Stimulated activated CD4-positive, alpha-beta T cell treated with anti-CD3 and anti-CD28 coated beads, Interleukin-2, amount 100 ng/mL, for 48 hours (primary cell): ENCODE measurements around the gene GLI2.

Experiments used
- DNase-seq, 2 donors: peaks; one replicate each; pipeline ENCODE4 v3.0.0-alpha.2; 2020

Gene GLI2

DNA sequence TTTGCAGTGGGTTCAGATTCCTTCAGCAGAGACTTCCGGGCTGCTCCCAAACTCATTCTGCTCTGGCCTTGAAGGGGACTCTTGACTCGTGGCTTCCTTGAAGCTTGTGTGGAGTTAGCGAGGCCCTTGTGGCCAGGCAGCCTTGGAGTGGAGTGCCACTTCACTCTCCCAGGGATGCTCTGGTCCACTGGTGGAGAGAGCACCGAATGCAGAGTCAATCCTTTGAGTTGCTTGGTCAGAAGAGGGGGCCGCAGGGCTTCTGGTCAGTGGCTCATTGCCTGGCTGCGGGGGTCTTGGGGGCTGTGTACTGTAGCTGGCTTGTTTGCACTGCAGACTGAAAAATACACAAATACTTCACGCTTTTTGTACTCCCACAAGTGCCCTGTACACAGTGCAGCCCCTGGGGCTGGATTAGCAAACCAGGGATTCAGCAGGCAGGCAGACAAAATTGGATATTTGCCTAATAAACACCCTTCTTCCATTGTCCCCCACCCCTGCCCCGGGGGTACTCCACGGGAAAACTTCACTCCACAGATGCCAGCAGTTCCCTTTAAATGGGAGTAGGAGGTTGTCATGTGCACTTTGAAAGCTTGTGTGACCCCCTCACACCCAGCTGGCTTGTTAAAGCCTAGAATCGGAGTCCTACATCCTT is 3.2 kb downstream of the GLI2 start:
- DNase-seq: no peak

DNA sequence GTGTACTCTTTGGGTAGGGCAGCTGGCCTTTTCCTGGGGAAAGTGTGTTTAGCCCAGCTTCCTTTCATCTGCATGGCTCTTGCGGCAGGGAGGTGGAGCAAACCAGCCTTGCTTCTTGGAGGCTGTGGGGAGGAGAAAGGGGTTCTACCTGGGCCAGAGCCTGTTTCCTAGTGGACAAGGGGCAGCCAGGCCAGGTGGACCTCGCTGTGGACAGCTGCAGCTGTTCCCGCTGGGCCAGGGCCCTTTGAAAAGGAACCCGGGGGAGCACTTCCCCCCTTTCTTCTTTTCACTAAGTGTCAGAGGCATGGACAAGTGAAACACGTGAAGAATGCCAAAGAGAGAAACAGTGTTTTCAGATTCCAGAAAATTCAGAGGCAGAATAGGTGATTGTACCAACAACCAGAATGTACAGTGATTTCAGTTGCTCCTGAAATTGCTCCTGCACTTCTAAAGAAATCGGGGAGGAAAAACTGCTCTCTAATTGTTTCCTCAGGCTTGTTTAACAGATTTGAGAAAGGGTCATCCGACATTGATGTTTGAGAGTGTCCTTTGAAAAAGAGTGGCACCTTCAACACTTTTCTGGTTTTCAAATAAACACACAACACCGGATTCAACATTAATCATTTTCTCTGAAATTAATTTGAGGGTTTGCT is 3.9 kb downstream of the GLI2 start:
- DNase-seq: no peak

DNA sequence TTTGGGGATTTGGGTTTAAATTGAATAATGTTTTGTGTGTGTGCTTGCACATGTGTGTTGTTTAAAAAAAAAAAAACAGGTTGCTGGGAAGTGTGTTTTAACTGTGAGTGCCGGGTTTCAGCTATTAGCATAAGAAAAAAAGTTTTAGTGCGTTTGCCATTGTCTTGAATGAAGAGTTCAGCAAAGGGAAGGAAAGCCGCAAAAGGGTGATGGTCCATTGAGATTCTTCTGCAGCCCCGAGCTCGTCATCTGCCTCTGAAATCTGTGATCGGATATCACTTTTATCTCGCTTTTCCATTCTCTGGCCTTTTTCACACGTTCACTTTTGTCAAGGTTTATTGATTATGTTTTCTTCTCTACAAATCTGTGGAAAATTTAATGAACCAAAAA is 4.7 kb downstream of the GLI2 start:
- no peak for DNase-seq

DNA sequence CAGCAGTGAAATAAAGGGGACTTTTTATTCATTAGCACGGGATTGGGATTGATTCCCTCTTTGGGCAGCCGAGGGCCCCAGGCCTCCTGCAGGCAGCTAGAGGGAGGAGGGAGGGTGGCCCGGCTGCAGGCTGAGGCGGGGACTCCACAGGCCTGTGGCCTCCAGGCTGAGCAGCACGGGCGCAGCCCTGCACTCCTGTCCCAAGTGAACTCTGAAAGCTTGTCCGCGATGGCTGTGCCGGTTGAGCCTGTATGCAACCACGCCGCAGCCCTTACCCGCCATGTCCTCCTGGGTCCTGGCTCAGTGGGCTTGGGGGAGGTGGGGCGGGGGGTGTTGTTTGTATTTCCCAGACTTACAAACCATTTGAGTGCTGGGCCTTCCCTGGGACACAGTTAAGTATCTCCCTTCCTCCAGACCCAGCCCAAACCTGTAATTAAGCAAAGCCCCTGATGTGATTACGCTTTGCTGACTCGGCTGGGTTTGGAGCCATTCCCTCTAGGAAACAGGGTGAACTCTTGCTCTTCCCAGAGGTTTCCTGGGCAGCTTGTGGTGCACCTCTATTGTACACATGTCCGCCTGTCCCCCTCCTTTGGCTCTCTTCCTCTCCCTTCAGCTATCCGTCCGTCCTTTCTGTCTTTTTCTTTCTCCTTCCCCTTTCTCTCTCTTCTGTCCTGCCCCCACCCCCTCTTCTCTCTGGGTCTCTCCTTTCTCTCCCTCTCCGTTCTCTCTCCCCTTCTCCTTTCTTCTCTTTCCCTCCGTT is 5.3 kb downstream of the GLI2 start:
- no peak for DNase-seq

DNA sequence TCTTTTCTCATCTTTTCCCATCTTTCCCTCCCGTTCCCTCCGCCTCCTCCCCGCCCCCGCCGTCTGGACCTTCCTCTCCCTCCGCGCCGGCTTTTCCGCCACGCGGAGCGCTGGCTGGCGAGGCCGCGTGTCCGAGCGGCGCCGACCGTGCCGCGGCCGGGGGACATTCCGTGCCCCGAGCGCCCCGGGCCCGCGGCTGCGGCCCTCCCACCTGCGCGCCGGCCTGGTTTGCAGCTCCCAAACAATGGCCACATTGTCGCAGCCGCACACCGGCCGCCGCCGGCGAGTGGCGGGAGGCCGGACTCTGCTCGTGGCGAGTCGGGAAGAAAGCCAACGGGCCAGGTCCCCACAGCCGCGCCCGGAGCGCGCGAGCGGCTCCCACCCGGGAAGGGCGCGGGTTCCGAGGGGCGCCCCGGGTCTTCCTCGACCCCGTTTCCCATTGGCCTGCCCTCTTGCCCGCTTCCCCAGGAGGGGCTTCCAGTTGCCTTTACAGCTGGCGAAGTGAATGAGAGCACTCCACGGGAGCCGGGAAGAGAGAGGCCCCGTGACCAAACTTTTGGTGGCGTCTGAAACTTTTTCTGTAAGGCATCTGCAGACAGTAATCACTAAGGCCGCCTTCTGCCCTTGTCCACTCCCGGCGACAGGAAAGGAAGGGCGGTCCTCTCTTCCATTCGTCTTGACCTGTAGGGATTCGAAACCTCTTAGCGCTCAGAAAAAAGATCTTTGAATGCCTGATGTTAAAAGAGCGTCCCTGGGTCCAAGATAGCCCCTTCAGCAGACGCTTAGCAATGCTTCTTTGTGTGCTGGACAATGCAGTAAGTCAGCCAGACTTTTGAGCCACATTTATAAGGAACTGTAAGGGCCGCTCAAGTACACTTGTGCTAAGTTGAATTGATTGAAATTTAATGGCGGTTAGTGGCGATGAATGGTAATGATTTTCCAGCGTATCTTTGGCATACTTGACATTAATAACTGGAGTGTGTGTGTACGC is 6.2 kb downstream of the GLI2 start:
- no peak for DNase-seq

DNA sequence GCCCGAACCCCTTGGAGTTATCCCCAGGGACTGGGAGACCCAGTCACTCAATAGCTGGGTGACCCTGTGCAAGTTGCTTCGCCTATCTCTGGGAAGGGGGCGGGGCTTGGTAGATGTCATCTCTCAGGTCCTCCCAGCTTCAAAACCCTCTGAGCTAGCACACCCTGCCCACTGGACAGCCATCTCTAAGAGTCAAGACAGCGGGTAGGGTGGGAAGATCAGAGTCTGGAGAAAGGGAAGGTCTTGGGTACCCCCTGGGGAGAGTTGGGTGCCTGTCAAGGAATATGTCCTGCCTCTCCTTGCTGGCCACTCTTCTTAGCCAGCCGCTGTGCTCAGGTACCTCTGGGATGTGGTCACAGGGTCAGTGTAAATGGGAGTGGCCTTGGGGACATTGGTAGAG is 8.0 kb downstream of the GLI2 start:
- no peak for DNase-seq

DNA sequence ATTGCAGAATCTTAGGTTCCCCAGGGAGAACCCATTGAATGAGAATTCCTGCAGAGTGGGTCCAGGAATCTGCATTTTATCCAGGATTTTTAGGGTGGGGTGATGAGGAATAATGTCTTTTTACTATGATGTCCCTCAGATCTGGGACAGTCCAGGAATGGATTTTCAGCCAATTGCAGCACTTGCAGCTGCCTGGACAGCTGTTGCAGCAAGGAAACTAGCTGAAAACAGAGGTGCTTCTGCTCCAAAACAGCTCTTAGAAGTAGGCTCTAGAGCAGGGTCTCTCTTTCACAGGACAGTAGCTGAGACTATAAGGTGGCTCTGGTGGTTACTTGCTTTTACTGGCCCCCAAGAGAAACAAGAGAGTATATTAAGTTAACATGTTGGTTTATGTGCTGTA is 9.1 kb downstream of the GLI2 start:
- no peak for DNase-seq

DNA sequence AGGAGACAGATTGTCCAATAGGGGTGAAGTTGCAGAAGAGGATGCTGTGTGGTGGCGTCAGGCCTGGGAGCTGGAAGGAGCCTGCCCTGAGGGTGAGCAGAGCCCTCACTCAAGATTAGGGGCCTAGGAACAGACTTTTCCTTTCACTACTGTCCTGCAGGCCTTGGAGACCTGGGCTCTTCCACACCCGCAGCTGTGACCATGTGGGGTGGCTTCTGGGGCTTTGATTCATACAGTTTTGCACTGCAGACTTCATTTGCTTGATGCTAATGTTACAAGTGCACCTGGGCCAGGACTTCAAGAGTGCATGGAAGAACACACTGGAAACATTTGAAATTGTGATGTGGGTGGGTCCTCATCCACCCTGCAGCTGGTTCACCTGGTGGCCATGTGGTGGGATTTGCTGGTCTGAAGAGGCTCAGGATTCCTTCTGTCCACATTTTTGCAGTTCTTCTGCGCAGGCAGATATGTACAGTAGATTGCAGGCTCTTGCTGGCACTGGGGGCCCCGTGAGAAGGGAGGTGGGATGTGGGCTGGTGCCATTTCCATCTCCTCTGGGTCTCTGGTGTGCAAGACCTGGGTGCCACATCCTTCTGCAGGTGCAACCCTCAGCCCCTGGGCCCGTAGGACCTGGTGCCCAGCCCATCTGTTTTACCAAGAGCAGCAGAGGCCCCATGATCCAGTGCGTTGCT is 9.9 kb downstream of the GLI2 start:
- DNase-seq: no peak

DNA sequence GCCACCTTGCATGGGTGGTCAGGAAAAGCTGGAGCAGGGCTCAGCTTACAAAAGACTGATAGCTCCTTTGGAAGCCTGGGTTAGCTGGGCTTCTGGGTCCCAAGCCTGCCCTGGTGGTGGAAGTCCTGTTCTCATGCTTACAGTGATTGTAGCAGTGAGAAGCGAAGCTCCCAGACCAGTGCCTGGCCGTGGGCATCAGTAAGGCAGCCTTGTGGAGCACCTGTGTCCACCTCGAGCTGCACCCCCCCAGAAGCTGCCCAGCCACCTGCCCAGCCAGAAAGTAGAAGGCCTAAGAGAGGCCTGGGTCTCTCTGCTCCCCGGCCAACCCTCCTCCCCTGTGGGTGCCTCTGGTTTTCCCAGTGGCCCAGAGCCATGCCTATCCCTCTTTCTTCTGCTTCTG is 10.5 kb downstream of the GLI2 start:
- no peak for DNase-seq

DNA sequence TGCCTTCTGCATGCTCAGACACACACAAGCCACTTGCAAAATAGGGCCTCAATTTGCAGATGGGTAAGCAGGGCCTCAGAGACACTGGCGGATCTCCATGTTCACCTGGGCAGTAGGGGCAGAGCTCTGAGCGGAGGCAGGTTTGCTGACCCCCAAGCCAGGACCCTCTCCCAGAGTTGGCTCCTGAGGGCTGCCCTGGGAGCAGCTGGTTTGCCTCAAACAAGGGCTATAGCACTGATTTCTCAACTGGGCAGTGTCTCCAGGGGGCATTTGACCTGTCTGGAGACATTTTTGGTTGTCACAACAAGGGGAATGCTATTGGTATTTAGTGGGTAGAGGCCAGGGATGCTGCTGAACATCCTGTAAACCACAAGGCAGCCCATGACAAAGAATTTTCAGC is 11.6 kb downstream of the GLI2 start:
- DNase-seq: no peak

DNA sequence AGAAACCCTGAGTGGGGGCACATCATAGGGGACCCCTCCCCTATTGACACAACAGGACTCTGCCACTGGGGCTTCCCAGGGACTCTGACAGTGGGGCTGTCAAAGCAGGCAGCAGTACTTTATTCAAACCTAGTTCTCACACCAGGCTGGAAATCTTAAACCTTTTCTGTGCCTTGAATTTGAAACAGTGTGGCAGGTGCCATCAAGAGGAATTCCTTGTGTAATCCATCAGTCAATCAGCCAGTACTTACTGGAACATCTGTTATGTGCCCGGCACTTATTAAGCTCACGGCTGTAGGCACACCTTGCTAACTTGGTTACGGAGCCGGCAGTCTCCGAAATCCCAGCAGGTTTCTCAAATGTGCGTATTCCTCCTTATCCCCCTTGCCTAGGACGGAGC is 12.0 kb downstream of the GLI2 start:
- DNase-seq: no peak

DNA sequence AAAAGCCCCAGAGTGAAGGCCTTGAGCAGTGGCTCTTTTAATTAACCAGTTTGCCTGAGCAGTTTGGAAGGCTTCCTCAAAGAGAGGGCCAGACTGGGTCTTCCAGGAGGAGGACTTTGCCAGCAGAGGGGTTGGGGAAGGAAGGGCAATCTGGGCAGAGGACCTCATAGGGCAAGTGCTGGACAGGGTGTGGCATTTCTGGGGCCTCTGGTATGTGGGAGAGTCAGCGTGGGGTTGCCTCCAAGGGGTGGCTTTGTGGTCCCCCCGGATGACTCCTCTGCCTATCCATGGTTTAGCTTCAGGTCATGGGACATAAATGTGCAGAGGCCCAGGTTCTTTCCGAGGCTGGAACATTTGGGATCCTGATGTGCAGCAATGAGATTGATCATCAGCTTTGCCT is 12.6 kb downstream of the GLI2 start:
- DNase-seq: no peak

DNA sequence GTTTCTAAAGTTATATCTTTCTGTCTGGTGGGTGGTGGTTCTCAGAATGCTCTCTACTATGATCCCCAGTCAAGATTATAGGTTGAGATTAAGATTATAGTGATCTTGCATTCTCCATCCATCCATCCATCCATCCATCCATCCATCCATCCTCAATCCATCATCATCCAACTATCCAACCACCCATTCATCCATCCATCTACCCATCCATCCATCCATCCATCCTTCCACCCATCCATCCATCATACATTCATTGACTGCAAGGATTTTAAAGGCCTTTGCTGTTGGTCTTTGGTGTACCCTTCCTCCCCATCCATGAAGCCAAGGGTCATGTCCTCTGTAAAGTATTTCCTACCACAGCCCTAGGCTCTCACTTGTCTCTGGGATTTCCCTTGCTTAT is 13.1 kb downstream of the GLI2 start:
- DNase-seq: no peak

DNA sequence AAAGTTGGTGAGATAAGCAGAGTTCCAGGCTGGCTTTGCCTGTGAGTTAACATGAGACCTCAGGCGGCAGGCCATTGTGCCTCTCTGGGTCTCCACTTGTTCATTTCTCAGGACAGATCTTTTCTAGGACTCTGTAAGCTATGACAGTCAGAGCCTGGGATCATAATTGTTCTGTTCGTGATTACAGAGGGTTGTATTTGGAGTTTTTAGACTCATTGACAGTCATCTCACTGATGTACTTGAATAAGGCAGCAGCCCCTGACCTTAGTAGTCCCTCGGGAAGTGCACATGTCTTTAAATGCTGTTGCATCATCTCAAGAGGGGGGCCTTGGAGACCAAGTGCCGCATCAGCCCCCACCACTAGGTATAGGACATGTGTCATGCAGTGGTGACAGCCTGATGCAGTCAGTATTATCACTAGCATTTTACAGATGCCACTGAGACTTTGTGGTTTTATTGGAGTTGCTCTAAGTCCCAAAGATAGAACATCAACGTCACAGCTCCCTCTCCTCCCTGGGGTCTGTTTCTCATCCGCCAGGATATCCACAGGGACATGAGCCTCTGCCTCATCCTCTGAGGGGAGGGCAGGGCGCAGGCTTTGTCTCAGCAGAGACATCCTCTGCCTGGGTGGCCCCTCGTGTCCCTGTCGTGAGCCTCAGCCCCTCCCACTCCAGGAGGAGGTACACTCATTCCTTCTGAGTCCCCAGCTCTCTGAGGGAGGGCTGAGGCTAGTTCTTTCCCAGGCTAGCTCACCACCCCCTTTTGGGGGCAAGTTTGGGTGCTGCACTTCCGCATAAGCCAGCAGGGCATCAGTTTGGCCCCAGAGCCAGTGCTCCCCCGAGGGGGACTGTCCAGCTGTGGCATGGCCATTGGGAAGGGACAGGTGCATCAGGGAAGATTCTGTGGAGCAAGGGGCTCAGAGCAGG is 14.1 kb downstream of the GLI2 start:
- DNase-seq: no peak

DNA sequence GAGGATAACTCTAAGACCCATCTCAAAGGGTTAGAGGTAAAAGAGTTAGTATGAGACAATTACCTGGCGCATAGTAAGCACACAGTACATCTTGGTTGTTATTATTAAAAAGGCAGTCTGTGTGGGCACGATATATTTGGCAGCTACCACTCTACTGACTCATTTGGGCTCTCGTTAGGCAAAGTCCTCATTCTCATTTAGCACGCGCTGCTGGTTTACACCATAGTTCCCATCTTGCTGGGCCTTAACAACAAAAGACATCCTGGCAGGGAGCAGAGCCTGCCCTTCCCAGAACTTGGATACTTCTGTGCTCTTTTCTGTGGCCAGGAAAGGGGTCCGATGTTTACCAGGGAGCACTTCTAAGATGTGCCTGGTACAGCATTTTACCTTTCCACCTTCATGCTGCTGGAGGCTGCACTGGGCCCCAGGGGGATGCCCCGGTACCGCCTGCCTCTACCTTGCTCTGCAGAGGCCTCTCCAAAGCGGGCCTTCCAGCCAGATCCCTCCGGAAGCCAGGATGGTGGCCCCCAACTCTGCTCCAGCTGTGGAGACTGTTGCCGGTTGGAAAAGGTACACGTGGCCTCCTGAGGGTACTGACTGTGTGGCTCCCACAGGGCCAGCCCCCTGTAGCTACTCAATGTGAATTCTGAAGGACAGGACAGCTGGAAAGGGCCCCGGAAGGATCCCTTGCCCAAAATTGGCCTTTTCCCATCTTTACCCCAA is 15.0 kb downstream of the GLI2 start:
- DNase-seq: no peak

DNA sequence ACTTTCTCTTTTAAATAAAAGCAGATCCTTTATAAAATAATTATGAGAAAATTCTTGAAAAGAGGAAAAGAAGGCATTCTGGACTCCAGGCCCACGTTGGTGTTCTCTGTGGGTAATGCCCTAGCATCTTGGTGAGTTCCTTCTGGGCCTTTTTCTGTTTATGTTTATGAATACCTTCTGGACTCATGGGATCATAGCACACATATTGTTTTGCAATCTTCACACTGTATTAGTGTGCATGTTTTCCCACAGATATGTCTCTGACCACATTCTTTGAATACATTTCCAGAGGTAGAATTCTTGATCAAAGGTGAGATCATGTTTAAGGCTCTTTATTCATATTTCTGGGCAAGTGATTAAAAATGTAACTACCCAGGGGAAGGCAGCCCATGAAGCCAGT is 15.9 kb downstream of the GLI2 start:
- DNase-seq: no peak

DNA sequence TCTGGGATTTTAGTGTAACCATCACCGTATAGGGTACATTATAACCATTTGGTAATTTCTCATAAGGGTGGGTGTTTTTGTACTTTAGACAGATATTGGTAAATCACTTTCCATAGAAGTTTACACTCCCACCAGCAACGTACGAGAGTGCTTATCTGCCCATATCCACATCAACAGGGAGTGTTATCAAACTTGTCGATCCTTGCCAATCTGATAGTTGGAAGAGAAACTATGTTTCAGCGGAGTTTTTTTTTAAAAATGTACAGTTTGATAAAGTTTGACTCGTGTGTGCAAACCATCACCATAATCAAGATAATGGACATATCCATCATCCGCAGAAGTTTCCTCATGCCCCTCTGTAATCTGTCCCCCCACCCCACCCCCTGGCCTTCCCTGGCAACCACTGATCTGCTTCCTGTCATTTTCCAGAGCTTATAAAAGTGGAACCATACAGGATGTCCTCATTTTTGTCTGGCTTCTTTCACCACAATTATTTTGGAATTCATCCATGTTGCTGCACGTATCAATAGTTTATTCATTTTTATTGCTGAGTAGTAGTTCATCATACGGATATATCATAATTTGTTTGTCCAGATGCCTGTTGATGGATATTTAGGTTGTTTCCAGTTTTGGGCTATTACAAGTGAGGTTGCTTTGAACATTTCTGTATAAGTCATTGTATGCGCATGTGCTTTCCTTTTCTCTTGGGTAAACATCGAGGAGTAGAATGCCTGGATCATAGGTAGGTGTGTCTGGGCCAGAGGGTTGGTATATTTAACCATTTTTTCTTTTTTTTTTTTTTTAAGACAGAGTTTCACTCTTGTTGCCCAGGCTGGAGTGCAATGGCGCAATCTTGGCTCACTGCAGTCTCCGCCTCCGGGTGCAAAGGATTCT is 18.6 kb downstream of the GLI2 start:
- DNase-seq: no peak

DNA sequence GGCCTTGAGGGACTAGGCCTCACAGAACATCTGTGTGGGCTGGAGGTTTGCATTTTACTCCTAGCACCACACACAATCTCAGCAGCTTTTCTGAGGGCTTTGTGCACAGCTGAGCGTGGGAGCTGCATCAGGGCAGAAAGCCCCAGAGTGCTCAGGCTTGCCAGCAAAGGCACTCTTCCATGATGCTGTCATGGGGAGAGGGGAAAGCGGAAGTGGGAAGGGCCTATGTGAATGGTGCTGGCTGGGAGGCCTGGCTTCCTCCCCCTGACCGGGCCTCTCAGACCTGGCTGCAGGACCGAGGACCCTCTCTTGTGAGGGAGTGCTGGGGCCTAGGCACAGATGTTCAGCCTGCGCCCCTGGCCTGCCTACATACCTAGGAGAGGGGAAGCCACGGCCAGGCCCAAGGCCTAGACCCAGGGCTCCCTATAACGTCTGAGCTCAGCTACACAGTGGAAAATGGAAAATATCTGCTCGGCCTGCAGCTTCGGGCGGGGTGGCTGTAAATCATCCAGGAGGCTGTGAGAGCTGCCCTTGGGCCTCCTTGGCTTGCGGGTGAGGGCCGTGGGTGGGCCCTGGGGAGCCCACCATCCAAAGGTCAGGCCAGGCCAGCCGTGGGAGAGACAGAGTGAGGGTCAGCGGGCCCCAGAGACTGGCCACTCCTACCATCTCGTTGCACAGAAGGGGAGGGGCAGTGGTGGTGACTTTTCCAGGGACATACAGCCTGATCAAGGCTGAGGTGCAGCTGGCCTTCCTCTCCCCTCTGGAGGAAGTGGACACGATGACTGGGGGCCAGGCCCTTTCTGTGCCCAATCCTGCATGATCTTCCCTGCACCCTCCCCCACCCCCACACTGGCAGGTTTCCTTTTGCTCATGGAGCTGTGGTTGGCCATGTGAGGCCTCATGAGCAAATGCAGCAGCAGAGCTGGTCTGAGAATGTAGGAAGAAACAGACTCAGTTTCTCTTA is 22.8 kb downstream of the GLI2 start:
- DNase-seq: no peak
